Adrenal gland (tissue), 5 donors: ENCODE measurements around the gene HELZ.

Experiments used
- POLR2A ChIP-seq, 2 donors: fragments of 450-650 bp; IDR thresholded peaks; one replicate each; pipeline ENCODE4 v1.6.1; 2017; ENCODE audit warnings: antibody characterized with exemption in 2 of 2, mild to moderate bottlenecking in 2 of 2, moderate library complexity in 1 of 2
- TF ChIP-seq, protein P1 (sequence below), 6 experiments: fragments of 450-650 bp in 4 of 6; fragments of 200-600 bp in 2 of 6; sonication (generic) in 1 of 6; IDR thresholded peaks; 1 replicate in 5 of 6; 2 replicates in 1 of 6; pipeline versions ENCODE4 v1.5.1 to v1.8.0; 2016 to 2021; ENCODE audit warnings: antibody characterized with exemption in 6 of 6, mild to moderate bottlenecking in 2 of 6, moderate library complexity in 1 of 6
- donor health status: DM: no; HTN: no; CAD: no.

DNA sequence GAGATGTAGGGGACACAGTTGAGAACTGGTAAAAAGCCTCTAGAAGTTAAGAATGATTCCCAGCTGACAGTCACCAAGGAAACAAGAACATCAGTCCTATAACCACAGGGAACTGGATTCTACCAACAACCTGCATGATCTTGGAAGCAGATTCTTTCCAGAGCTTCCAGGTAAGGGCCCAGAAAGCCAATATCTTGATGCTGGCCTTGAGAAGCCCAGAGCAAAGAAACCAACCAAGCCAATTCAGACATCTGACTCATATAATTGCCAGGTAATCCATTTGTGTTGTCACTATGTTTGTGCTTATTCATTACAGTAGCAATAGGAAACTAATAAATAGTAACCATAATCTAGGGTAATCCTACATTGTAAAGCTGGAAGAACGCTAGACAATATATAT, 119.1 kb downstream of the HELZ start:
- TF ChIP-seq, protein P1, sequence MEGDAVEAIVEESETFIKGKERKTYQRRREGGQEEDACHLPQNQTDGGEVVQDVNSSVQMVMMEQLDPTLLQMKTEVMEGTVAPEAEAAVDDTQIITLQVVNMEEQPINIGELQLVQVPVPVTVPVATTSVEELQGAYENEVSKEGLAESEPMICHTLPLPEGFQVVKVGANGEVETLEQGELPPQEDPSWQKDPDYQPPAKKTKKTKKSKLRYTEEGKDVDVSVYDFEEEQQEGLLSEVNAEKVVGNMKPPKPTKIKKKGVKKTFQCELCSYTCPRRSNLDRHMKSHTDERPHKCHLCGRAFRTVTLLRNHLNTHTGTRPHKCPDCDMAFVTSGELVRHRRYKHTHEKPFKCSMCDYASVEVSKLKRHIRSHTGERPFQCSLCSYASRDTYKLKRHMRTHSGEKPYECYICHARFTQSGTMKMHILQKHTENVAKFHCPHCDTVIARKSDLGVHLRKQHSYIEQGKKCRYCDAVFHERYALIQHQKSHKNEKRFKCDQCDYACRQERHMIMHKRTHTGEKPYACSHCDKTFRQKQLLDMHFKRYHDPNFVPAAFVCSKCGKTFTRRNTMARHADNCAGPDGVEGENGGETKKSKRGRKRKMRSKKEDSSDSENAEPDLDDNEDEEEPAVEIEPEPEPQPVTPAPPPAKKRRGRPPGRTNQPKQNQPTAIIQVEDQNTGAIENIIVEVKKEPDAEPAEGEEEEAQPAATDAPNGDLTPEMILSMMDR (IDR thresholded peaks at IDR 0.05), result no peak
- TF ChIP-seq POLR2A (IDR thresholded peaks at IDR 0.05), result no peak
